GM18873 (cell line): Measurements from ENCODE around the gene CYGB.
A peak's percentile ranks its signal among the peaks of the same experiment; 100 is the strongest.
"Not testable (repeated sequence)": the region's sequence is repeated elsewhere in the genome, so short reads cannot be mapped to it uniquely, and the experiment has no call there.

Experiments used
- ATAC-seq: cut with Tn5 transposase; IDR thresholded peaks from one replicate; pipeline ENCODE4 v1.9.1; 2021; ENCODE audit warnings: mild to moderate bottlenecking, moderate library complexity, moderate number of reproducible peaks; ENCODE audit not compliant: unreplicated experiment, low FRiP score

CYGB gene

DNA sequence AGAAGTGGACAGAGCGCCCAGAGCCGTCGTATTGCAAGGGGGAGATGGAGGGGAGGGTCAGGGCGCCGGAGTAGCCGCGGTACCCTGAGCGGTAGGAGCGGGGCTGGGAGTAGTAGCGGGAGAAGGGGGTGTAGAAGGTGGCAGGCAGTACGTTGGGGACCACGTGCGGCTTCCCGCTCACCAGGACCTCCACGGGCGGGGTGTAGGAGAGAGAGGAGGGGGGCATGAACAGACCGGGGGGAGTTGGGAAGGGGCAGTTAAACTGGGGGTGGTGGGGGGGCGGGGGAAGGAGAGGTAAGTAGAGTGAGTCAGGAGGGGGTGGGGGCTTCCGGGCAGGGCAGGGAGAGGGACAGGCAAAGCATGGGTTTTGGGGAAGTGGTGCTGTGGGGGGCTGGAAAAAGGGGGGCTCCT lies 31.3 kb upstream of the CYGB start:
- ATAC-seq: no peak

DNA sequence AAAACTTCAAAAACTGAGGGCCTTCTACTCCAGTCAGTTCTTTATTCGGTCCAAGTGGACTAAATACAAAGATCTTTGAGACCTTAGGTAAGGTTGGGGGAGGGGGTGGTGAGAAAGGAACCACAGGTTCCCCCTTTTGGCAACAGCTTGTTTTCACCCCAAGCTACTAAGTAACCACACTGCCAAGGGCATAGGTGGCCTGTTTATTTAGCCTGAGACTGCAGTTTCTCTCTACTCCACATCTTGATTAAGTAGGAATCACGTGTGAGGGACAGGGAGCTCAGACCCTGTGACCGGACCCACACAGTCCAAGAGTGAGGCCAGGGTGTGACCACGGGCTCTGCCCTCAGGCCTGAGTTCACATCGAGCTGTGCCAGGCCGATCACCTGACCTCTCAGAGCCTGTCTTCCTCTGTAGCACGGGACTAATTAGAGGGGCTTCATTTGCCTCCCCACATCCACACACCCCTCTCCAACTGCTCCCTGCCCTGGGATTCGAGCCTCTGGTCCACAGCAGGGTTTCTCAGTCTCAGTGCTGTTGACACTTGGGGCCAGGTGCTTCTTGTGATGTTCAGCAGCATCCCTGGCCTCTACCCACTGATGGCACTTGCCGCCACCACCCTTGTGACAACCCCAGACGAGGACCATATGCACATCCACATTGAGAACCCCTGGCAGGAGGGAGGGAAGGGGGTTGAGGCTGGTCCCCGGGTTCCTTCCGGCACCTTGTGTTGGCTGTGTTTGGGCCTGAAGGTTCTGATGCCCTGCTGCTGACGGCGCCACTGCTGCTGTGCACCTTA lies 30.3 kb upstream of the CYGB start:
- ATAC-seq: no peak

GRCh38 chr17:76566988-76567431 lies 29.5 kb upstream of the CYGB start:
- ATAC-seq: no peak

DNA sequence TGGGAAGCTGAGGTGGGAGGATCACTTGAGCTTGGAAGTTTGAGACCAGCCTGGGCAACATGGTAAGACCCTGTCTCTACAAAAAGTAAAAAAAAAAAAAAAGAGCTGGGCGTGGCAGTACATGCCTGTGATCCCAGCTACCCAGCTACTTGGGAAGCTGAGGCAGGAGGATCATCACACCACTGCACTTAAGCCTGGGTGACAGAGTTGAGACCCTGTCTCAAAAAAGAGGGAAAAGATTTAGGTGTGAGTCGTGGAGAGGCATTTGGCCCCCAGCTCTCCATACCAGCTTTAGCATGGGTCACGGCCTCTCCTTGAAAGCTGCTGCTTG lies 29.1 kb upstream of the CYGB start:
- ATAC-seq: no peak

DNA sequence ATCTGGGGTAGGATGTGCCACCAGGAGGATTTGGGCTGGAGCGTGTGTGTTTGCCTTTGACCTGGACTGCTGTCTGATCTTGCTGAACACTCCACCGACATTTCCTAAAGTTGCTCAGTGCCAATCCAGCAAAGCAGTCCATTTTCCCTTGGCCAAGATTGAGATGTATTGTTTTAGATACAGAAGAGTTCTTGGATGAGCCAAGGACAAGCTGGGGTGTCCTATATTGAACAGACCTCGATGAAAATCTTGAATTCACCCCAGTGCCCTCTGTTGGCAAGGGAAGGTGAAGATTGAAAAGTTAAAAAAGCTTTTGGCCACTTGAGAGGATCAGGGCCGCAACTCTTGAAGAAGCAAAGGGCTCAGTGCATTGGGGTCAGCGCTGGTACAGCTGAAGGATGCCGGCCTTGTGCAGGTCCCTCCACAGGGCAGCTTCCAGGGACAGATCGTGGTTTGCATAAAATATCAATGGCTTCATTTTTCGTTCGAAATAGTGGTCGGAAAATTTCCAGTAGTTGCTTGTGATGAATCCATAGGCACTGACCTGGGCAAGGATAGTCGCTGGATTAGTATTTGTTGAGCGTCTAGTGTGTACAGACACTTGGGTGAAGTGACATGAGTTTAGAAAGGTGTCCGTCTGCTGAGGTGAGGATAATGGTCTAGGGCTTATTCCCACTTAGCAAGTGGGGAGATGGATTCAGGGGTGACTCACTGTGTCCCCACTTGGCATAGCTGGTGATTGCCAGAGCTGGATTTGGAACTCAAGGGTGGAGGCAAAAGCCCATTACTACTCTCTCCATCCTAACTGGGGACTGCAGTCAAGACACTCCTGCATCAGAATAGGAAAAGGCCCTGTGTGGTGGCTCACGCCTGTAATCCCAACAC lies 28.5 kb upstream of the CYGB start:
- ATAC-seq: no peak

DNA sequence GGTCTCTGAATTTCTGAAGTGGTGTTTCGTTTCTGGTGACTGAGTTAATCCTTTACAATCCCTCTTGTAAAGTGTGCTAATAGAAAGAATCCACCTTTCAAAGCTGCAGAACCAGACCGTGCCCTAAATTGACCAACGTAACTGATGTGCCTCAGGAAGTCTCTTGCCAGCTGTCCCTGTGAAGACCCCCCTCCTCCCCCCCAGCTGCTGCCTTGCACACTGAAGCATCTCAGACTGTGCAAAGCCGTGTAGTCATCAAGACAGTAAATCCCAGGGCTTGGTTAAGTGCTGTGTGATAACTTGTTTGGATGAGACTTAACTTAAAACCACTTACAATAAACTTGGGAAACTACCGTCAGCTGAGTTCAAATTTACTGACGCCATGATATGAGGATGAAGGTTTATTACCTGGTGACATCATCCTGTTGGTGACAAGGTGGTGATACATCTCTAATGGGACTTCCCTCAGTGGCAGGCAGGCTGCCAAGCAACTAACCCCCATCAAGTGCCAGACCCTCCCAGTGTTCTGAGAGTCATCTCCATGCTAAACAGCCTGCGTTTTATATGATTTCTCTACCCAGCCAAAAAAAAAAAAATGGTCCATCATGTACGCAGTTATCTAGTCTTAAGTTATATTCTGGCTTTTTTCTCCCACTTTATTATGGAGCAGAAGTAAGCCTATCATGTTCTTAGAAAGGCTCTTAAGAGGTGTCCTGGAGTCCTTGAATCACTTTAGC lies 27.6 kb upstream of the CYGB start:
- ATAC-seq: not testable (repeated sequence)

DNA sequence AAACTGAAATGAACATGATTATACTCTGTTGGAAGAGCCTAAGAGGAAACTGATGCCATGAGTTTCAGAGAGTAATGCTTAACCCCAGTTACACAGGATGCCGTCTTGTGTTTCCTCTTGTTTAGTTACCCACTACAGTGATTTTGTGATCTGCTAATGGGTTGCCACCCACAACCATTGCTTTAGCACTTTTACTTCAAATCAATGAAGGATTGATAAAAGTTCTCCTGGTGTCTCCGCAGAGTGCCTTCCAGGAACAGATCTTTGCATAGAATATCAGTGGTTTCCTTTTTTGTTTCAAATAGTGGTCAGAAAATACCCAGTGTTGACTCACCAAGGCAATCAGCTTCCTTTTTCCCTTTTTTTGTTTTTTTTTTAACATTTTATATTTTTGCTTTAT lies 25.9 kb upstream of the CYGB start:
- ATAC-seq: not testable (repeated sequence)

DNA sequence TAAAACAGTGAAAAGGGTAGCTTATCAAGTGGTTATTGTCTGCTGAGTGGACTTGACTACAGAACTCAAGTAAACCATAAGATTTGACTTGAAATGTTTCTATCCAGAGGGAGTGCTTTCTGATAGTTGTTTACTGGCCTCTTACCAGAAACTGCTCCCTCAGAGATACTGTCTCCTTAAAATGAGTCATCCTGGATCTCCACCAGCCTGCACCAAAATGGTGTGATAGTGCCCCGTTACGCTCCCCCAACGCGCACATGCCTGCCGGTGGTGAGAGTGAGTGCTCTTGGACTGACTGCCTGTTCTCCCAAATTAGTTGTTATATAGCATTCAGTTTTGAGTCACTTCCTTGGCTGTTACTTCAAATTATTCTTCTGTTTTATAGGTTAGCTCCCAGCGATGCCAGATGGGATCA lies 25.2 kb upstream of the CYGB start:
- ATAC-seq: no peak

GRCh38 chr17:76561799-76562268 lies 24.3 kb upstream of the CYGB start:
- ATAC-seq: no peak

GRCh38 chr17:76561332-76561731 lies 23.8 kb upstream of the CYGB start:
- no peak for ATAC-seq

- ATAC-seq: no peak
Measured at GRCh38 chr17:76560877-76561221, 23.3 kb upstream of the CYGB start.

DNA sequence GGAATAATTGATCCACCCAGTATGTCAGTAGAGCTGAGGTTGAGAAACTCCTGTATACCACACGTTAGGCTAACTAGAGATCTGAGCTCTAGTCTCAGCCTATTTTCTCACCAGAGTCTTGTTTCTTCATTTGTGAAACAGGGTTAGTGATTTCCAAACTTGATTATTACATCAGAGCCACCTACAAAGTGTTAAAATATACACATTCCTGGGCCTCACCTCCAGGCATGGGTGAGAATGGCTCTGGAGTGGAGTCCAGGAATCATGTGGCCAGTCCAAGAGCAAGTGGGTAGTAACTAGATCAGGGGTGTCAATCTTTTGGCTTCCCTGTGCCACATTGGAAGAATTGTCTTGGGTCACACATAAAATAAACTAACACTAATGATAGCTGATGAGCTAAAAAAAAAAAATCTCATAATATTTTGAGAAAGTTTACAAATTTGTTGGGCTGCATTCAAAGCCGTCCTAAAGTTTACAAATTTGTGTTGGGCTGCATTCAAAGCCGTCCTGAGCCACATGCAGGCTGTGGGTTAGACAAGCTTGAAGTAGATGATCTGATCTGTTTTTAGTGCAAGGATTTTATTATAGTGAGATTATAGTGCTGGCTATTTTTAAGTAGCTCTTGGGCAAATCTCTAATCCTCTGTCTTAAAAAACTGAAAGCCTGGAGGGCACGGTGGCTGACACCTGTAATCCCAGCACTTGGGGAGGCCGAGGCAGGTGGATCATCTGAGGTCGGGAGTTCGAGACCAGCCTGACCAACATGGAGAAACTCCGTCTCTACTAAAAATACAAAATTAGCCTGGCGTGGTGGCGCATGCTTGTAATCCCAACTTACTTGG lies 22.7 kb upstream of the CYGB start:
- no peak for ATAC-seq

DNA sequence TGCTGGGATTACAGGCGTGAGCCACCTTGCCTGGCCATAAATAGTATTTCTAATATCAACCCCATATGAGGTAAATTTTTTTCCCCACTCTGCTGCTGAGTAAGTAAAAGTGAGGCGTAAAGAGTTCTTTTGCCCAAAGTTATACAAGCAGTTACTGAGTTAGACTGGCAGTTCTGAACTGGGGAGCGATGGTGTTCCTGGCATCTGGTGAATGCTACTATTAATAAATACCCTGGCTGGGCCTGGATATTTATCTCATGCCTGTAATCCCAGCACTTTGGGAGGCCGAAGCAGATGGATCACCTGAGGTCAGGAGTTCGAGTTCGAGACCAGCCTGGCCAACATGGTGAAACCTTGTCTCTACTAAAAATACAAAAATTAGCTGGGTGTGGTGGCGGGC lies 22.0 kb upstream of the CYGB start:
- not testable (repeated sequence) for ATAC-seq

DNA sequence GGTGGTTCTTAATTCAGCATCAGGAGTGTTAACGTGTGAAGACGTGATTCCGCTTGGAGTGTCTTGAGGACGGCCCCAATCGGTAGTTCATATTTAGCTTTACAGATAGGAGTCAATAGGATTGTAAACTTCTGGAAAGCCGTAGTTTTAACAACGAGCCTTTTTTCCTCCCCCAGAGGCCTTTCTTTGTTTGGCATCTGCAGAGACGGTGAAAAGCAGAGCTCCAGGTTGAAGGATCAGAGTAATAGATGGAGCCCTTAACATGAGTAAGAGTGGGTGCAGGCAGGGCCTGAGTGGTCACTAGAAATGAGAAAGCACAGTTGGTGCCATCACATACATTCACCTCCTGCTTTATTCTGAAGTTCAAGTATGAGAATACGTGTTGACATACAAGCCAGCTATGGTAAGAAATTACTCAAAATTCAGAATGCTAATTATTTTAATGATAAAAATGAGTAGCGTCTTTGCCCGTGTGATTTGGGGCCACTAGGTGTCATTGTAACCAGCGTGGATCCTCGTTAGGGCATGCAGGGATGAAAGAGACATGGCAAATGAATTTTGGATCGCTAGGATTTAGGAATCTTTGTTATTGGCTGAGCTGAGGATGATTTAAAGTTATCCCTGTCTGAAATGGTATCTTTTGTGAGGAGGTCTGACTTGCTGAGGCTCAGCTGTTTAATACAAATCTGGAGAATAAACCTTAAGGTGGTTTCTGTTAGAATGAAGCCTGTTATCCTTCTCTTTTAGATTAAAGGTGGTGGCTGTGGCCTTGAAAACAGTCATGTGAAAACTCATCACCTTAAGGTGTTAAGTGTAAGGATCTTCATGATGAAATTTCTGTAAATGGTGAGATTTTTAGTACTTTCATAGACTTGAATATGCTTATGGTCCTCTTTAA lies 20.9 kb upstream of the CYGB start:
- ATAC-seq: no peak

- ATAC-seq: peak; percentile 76
Measured at GRCh38 chr17:76557368-76558197, 20.1 kb upstream of the CYGB start.

- peak; percentile 13 for ATAC-seq
Measured at GRCh38 chr17:76556765-76557367, 19.4 kb upstream of the CYGB start.

DNA sequence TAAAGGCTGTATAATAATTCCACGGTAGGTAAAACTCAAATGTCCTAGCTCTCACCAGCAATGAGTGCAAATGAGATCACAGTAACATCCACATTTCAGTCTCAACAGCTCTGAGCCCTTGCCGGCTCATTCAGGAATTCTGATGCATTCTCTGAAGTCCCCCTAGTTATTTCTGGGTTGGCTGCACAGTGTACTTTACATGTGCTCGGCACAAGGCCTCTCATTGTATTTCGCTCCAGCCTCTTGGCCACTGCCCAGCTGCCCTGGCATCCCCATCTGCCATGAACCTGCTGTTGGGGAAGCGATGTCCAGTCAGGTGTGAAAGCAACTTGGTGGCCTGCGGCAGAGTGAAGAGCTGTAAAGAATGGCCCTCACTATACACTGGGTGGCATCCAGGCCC lies 16.6 kb upstream of the CYGB start:
- ATAC-seq: no peak
